Measurements from ENCODE around the gene AFG1L. TPM values are rescaled to one million over a fixed set of nuclear protein-coding genes. Genes with fewer than 3 reads are reported as not detected.

Gene AFG1L
- total RNA-seq, 1 donor from 2014 or later, result 9.5 TPM

GRCh38 chr6:108566406-108566805 lies 271.6 kb downstream of the AFG1L start:
- peak overlapping the region; percentile 87 for H3K27ac Mint-ChIP-seq (ENCODE audit: unreplicated experiment)
- peaks cover 27% of the 10 kb centered on the region for H3K36me3 Mint-ChIP-seq (ENCODE audit: unreplicated experiment)
- H3K9me3 Mint-ChIP-seq (ENCODE audit: unreplicated experiment), result no peaks in the 10 kb centered on the region
- peaks cover 54% of the 10 kb centered on the region for H3K4me1 Mint-ChIP-seq (ENCODE audit: unreplicated experiment)
- H3K27me3 Mint-ChIP-seq (ENCODE audit: unreplicated experiment), result no peaks in the 10 kb centered on the region
- peak overlapping the region; percentile 46 for H3K4me3 Mint-ChIP-seq (ENCODE audit: unreplicated experiment)
- no peak for DNase-seq (ENCODE audit: extremely low spot score, unreplicated experiment)
- TF ChIP-seq CTCF (IDR thresholded peaks at IDR 0.05), result no peak

- Mint-ChIP-seq H3K27me3 (ENCODE audit: unreplicated experiment) (no peaks in the 10 kb centered on the region), H3K9me3 (ENCODE audit: unreplicated experiment) (no peaks in the 10 kb centered on the region), H3K27ac (ENCODE audit: unreplicated experiment) (no peak overlapping the region), H3K4me3 (ENCODE audit: unreplicated experiment) (no peak overlapping the region), H3K4me1 (ENCODE audit: unreplicated experiment) (peaks cover 43% of the 10 kb centered on the region), H3K36me3 (ENCODE audit: unreplicated experiment) (peaks cover 34% of the 10 kb centered on the region)
- no peak for TF ChIP-seq CTCF (IDR thresholded peaks at IDR 0.05)
- no peak for DNase-seq (ENCODE audit: extremely low spot score, unreplicated experiment)
These were observed 273.2 kb downstream of the AFG1L start for GRCh38 chr6:108568101-108568500.

- H3K27ac Mint-ChIP-seq (ENCODE audit: unreplicated experiment), result no peak overlapping the region
- no peak for TF ChIP-seq CTCF (IDR thresholded peaks at IDR 0.05)
- DNase-seq (ENCODE audit: extremely low spot score, unreplicated experiment), result no peak
- H3K9me3 Mint-ChIP-seq (ENCODE audit: unreplicated experiment), result no peaks in the 10 kb centered on the region
- H3K36me3 Mint-ChIP-seq (ENCODE audit: unreplicated experiment), result peaks cover 34% of the 10 kb centered on the region
- H3K27me3 Mint-ChIP-seq (ENCODE audit: unreplicated experiment), result no peaks in the 10 kb centered on the region
- peaks cover 40% of the 10 kb centered on the region for H3K4me1 Mint-ChIP-seq (ENCODE audit: unreplicated experiment)
- no peak overlapping the region for H3K4me3 Mint-ChIP-seq (ENCODE audit: unreplicated experiment)
These were observed 273.9 kb downstream of the AFG1L start for GRCh38 chr6:108568551-108569305.

GRCh38 chr6:108570517-108570916 lies 275.7 kb downstream of the AFG1L start:
- peaks cover 26% of the 10 kb centered on the region for H3K4me1 Mint-ChIP-seq (ENCODE audit: unreplicated experiment)
- no peak overlapping the region for H3K27ac Mint-ChIP-seq (ENCODE audit: unreplicated experiment)
- peak; percentile 44 for TF ChIP-seq CTCF (IDR thresholded peaks at IDR 0.05)
- no peak overlapping the region for H3K4me3 Mint-ChIP-seq (ENCODE audit: unreplicated experiment)
- no peaks in the 10 kb centered on the region for H3K27me3 Mint-ChIP-seq (ENCODE audit: unreplicated experiment)
- no peaks in the 10 kb centered on the region for H3K9me3 Mint-ChIP-seq (ENCODE audit: unreplicated experiment)
- H3K36me3 Mint-ChIP-seq (ENCODE audit: unreplicated experiment), result peaks cover 38% of the 10 kb centered on the region
- DNase-seq (ENCODE audit: extremely low spot score, unreplicated experiment), result no peak

DNA sequence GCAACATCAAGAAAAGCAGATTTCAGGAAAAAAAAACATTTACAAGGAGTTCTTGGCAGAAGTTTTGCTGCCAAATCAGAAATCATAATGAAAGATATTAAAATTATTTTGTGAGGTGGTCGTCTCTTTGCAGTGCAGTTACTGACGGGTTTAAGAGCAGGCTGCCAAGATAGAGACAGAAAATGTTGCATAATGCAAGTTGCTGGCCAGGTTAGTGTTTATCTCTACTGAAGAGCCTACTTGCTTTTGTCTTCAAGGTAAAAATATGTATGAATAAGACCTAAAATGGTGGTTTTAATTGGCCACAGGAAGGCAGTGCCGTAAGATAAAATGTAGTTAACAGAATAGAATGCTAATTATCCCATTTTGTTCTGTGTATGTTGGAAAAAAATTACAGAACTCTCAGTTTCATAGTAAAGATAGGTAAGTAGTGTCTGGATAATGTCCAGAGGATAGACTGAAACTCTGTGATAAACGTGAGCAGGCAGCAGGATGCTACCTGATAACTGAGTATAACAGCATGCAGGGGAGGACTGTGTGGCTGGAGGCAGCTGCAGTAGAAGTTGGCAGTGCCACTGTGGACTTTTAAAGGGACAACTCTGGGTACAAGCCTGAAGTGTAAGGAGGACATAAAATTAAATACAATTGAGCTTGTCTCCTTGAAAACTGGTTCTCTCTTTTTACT lies 279.7 kb downstream of the AFG1L start:
- Mint-ChIP-seq H3K9me3 (ENCODE audit: unreplicated experiment) (no peaks in the 10 kb centered on the region), H3K4me3 (ENCODE audit: unreplicated experiment) (no peak overlapping the region), H3K27me3 (ENCODE audit: unreplicated experiment) (no peaks in the 10 kb centered on the region), H3K36me3 (ENCODE audit: unreplicated experiment) (peaks cover 35% of the 10 kb centered on the region), H3K27ac (ENCODE audit: unreplicated experiment) (no peak overlapping the region), H3K4me1 (ENCODE audit: unreplicated experiment) (peaks cover 37% of the 10 kb centered on the region)
- TF ChIP-seq CTCF (IDR thresholded peaks at IDR 0.05), result no peak
- no peak for DNase-seq (ENCODE audit: extremely low spot score, unreplicated experiment)
